ENCODE results near the gene ILRUN. TPM values are rescaled to one million over a fixed set of nuclear protein-coding genes. Genes with fewer than 3 reads are reported as not detected.

Gene ILRUN
- total and polyA plus RNA-seq, 2 of the 8 experiments (the other 6 are each of a cell fraction or from before 2014, with no cell fraction given), result 39.2 to 81.2 TPM

DNA sequence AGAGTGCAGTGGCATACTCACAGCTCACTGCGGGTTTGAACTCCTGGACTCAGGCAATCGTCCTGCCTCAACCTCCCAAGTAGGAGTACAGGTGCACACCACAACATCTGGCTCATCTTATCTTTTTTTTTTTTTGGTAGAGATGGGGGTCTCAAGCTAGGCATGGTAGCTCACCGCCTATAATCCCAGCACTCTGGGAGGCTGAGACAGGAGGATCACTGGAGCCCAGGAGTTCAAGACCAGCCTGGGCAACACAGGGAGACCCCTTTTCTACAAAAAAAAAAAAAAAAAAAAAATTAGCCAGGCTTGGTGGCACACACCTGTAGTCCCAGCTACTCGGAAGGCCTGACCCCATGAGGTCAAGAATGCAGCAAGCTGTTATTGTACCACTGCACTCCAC lies 31.5 kb downstream of the ILRUN start (continued):
- TF ChIP-seq, protein P1, sequence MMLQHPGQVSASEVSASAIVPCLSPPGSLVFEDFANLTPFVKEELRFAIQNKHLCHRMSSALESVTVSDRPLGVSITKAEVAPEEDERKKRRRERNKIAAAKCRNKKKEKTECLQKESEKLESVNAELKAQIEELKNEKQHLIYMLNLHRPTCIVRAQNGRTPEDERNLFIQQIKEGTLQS (IDR thresholded peaks at IDR 0.05; ENCODE audit: insufficient read depth, low read depth, low read length), result no peak
- TF ChIP-seq EGR1 (IDR thresholded peaks at IDR 0.05; ENCODE audit: borderline replicate concordance, low read depth, low read length), result no peak
- TF ChIP-seq BRCA1 (IDR thresholded peaks at IDR 0.05; ENCODE audit: low read depth, low read length), result no peak
- TF ChIP-seq RBBP5 (IDR thresholded peaks at IDR 0.05; ENCODE audit: borderline replicate concordance, low read depth, low read length), result no peak
- TF ChIP-seq ZNF274 (IDR thresholded peaks at IDR 0.05; ENCODE audit: borderline replicate concordance, extremely low read depth, low read length), result no peak
- TF ChIP-seq MAFK (IDR thresholded peaks at IDR 0.05; ENCODE audit: low read depth, low read length), result no peak
- TF ChIP-seq SP2 (IDR thresholded peaks at IDR 0.05; ENCODE audit: low read length), result no peak
- TF ChIP-seq CREB1 (IDR thresholded peaks at IDR 0.05), result no peak
